Measurements from ENCODE around the gene ANKS1B.
"Not testable (repeated sequence)": the region's sequence is repeated elsewhere in the genome, so short reads cannot be mapped to it uniquely, and the experiment has no call there.

Gene ANKS1B

DNA sequence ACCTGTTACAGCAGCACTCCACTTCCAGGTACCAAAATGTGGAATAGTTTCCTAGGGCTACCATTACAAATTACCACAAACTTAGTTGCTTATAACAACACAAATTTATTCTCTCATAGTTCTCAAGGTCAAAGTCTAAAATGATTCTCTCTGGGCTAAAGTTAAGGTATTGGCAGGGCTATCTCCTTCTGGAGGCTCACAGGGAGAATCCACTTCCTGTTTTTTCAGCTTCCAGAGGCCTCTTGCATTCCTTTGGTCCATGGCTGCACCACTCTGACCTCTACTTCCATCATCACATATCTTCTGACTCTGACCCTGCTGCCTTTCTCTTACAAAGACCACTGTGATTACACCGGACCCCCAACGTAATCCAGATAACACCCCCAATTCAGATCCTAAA lies 340.1 kb downstream of the ANKS1B start:
- TF ChIP-seq, protein P1, sequence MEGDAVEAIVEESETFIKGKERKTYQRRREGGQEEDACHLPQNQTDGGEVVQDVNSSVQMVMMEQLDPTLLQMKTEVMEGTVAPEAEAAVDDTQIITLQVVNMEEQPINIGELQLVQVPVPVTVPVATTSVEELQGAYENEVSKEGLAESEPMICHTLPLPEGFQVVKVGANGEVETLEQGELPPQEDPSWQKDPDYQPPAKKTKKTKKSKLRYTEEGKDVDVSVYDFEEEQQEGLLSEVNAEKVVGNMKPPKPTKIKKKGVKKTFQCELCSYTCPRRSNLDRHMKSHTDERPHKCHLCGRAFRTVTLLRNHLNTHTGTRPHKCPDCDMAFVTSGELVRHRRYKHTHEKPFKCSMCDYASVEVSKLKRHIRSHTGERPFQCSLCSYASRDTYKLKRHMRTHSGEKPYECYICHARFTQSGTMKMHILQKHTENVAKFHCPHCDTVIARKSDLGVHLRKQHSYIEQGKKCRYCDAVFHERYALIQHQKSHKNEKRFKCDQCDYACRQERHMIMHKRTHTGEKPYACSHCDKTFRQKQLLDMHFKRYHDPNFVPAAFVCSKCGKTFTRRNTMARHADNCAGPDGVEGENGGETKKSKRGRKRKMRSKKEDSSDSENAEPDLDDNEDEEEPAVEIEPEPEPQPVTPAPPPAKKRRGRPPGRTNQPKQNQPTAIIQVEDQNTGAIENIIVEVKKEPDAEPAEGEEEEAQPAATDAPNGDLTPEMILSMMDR (conservative IDR thresholded peaks at IDR 0.05; ENCODE audit: control insufficient read depth, insufficient read depth, low read depth, low read length) = no peak
- no peak for DNase-seq (ENCODE audit: low read depth)
- no peak overlapping the region for H3K4me3 ChIP-seq (ENCODE audit: control insufficient read depth, low read depth, low read length)

DNA sequence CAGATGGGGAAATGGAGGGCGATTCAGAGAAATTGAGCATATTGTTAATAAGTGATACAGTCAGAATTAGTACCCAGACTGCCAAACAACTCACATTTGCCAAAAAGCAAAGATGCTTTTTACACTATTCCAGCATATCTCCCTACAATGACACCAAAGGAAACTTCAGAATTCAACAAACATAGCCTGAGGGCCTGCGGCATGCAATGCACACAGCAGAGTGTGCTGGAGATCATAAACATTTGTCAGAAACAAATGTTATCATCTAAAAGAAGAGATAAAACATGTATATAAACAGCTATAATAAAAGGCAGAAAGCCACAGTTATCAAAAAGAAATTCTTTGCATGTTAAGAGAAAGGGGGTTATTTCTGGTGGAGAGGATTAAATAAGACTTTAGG lies 357.3 kb downstream of the ANKS1B start:
- DNase-seq (ENCODE audit: low read depth) = no peak
- no peak overlapping the region for H3K4me3 ChIP-seq (ENCODE audit: control insufficient read depth, low read depth, low read length)
- TF ChIP-seq, protein P1 (conservative IDR thresholded peaks at IDR 0.05; ENCODE audit: control insufficient read depth, insufficient read depth, low read depth, low read length) = no peak

GRCh38 chr12:99624591-99624990 lies 360.1 kb downstream of the ANKS1B start:
- H3K4me3 ChIP-seq (ENCODE audit: control insufficient read depth, low read depth, low read length); DNase-seq (ENCODE audit: low read depth): not testable (repeated sequence)

DNA sequence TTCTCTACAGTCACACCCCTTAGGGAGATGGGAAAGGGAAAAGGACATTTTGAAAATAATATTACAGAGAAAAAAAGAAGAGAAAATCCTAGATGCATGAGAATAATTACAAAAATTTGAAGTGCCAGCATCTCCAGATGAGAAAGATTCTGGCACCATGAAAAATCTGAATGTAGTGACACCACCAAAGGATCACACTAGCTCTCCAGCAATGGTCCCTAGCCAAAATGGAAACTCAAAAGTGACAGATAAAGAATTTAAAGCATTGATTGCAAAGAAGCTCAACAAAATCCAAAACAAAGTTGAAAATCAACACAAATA lies 364.6 kb downstream of the ANKS1B start:
- no peak for DNase-seq (ENCODE audit: low read depth)
- TF ChIP-seq, protein P1 (conservative IDR thresholded peaks at IDR 0.05; ENCODE audit: control insufficient read depth, insufficient read depth, low read depth, low read length) = no peak

DNA sequence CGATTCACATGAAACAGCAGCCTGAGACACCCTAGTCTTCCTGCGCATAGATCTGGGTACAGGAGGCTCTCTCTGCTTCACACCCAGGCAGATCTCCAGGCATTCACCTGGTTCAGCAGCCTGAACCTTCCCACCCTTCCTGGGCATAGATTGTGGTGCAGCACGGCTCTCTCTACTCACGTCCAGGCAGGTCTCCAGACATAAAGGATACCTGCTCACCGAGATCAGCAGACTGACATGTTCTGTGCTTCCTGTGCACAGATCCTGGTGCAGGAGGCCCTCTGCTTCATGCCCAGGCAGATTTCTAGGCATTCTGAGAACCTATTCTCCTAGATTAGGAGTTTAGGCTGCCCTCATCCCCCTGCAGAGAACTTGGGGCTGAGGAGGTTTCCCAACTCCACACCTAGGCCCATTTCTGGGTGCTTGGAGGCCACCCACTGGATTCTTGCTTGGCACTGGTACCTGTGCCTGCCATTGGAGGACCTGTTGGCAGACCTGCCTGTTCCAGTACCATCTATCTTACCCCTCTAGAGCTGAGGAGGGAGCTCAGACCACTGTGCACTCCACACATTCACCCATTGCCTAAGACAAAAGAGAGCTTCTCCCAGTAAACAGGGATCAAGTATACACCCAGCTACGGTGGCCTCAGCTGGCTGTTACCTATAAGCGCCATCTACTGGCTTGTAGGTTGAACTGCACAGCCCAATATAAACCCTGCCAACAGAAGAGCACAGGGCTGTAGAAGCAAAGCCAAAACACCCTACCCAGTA lies 365.2 kb downstream of the ANKS1B start:
- no peak overlapping the region for H3K4me3 ChIP-seq (ENCODE audit: control insufficient read depth, low read depth, low read length)
- TF ChIP-seq, protein P1 (conservative IDR thresholded peaks at IDR 0.05; ENCODE audit: control insufficient read depth, insufficient read depth, low read depth, low read length) = peak; percentile 62
- DNase-seq (ENCODE audit: low read depth) = peak; percentile 42

More for the DNA sequence above, 364.6 kb downstream of the ANKS1B start:
- H3K4me3 ChIP-seq (ENCODE audit: control insufficient read depth, low read depth, low read length) = no peak overlapping the region

DNA sequence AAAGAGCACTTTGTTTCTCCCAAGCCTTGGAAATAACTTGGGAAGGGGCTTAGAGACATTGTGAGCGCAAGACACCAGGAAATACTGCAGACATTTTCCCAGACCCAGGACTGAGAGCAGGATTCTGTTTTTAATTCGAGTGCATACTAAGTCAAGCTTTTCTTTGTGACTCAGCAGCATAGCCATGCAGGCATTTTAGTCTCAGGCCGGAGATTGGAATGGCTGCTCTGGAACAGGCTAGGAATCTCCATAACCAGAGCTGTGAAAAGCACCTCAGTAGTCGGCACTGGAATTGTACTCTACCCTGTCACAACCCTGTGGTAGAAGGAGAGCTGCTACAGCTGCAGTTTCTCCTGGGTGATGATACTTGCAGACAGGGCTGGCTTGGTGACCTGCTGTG lies 366.1 kb downstream of the ANKS1B start:
- TF ChIP-seq, protein P1 (conservative IDR thresholded peaks at IDR 0.05; ENCODE audit: control insufficient read depth, insufficient read depth, low read depth, low read length) = no peak
- DNase-seq (ENCODE audit: low read depth) = no peak
- H3K4me3 ChIP-seq (ENCODE audit: control insufficient read depth, low read depth, low read length) = no peak overlapping the region

- TF ChIP-seq, protein P1 (conservative IDR thresholded peaks at IDR 0.05; ENCODE audit: control insufficient read depth, insufficient read depth, low read depth, low read length) = no peak
- no peak for DNase-seq (ENCODE audit: low read depth)
- H3K4me3 ChIP-seq (ENCODE audit: control insufficient read depth, low read depth, low read length) = no peak overlapping the region
Observed at GRCh38 chr12:99611599-99611998, 373.1 kb downstream of the ANKS1B start.

Measured in fibroblast of mammary gland (primary cell).